Measurements from ENCODE around the gene TMEM165.

The TMEM165 gene

DNA sequence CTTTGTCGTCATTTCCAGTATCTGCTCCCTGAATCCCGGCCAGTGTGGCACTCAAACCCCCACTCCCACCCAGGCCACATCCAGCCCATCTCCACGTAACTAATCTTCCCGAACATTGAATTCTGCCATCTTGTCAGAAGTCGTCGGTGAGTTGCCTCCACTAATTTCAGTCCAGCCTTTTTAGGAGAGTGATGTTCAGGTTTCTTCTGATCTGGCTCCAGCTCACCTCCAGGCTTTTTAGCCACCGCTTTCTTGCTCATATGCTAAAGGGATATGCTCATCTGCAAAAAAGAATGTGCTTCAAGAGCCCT, 1.3 kb downstream of the TMEM165 start:
- peak overlapping the region; percentile 35; the same call in 1 of the 2 replicates for H3K27ac ChIP-seq (ENCODE audit: extremely low read depth, low read depth, low read length)
- ChIA-PET POLR2A (interaction anchor here (0.7 kb wide), 1 partner anchor 511 kb away, joined by 3 read pairs; no protein-coding TSS in a partner anchor), CTCF (no interaction called here)

DNA sequence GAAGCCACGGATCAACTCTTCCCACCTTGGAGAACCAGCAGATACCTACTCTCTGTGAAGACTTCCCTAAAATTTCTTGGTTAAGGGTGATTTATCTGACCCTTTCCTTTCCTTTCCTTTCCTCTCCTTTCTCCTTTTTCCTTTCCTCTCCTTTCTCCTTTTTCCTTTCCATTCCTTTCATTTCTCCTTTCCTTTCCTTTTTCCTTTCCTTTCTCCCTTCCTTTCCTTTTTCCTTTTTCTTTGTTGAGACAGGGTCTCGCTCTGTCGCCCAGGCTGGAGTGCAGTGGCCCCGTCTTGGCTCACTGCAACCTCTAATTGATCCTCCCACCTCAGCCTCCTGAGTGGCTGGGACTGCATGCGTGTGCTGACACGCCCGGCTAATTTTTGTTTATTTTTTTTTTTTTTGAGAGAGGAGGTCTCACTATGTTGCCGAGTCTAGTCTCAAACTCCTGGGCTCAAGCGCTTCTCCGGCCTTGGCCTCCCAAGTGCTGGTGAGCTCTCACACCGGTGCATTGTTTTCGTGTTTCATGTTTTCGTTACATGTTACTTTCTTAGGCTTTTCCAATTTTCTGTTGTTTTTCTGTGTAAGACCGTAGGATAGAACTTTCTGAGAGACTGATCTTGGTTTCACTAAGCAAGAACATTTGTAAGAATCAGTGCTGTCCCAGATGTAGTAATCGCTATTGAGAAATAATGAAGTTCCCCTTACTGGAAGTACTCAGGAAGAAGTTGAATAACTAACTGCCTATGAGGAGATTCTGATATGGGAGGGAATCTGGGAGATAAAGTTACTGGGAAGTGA, 2.0 kb downstream of the TMEM165 start:
- Histone ChIP-seq H3K4me1 (ENCODE audit: control insufficient read depth, insufficient read depth, low read length) (no peaks in the 10 kb centered on the region), H3K36me3 (ENCODE audit: control insufficient read depth in 2 of 2, insufficient read depth in 1 of 2, low read length in 2 of 2) (peaks cover 0 to 23% of the 10 kb centered on the region in 2 experiments; a peak in 1 of 3 replicates), H3K4me3 (ENCODE audit: low read depth, low read length) (peak overlapping the region; percentile 89), H3K27ac (ENCODE audit: extremely low read depth, low read depth, low read length) (peak overlapping the region; percentile 35), H3K9me3 (ENCODE audit: control insufficient read depth, insufficient read depth, low read depth, low read length) (no peaks in the 10 kb centered on the region)
- ChIA-PET POLR2A (interaction anchor here (0.6 to 0.9 kb wide), 4 partner anchors 20 to 510 kb away, joined by 3 to 7 read pairs (median 3); no protein-coding TSS in a partner anchor), CTCF (interaction anchor here (0.7 kb wide), 1 partner anchor 425 kb away, joined by 4 read pairs; no protein-coding TSS in a partner anchor)
- TF ChIP-seq ZNF214 (tag by site-specific recombination; IDR thresholded peaks at IDR 0.05; ENCODE audit: borderline replicate concordance) = no peak
- TF ChIP-seq, protein P1, sequence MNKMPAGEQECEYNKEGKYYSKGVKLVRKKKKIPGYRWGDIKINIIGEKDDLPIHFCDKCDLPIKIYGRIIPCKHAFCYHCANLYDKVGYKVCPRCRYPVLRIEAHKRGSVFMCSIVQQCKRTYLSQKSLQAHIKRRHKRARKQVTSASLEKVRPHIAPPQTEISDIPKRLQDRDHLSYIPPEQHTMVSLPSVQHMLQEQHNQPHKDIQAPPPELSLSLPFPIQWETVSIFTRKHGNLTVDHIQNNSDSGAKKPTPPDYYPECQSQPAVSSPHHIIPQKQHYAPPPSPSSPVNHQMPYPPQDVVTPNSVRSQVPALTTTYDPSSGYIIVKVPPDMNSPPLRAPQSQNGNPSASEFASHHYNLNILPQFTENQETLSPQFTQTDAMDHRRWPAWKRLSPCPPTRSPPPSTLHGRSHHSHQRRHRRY (tag by site-specific recombination; IDR thresholded peaks at IDR 0.05) = no peak
- TF ChIP-seq, protein P2, sequence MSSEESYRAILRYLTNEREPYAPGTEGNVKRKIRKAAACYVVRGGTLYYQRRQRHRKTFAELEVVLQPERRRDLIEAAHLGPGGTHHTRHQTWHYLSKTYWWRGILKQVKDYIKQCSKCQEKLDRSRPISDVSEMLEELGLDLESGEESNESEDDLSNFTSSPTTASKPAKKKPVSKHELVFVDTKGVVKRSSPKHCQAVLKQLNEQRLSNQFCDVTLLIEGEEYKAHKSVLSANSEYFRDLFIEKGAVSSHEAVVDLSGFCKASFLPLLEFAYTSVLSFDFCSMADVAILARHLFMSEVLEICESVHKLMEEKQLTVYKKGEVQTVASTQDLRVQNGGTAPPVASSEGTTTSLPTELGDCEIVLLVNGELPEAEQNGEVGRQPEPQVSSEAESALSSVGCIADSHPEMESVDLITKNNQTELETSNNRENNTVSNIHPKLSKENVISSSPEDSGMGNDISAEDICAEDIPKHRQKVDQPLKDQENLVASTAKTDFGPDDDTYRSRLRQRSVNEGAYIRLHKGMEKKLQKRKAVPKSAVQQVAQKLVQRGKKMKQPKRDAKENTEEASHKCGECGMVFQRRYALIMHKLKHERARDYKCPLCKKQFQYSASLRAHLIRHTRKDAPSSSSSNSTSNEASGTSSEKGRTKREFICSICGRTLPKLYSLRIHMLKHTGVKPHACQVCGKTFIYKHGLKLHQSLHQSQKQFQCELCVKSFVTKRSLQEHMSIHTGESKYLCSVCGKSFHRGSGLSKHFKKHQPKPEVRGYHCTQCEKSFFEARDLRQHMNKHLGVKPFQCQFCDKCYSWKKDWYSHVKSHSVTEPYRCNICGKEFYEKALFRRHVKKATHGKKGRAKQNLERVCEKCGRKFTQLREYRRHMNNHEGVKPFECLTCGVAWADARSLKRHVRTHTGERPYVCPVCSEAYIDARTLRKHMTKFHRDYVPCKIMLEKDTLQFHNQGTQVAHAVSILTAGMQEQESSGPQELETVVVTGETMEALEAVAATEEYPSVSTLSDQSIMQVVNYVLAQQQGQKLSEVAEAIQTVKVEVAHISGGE (tag by site-specific recombination; conservative IDR thresholded peaks at IDR 0.05; ENCODE audit: low read depth) = no peak
- 0 out of 2 replicates have a peak, but pooled peaks have one; percentile 33 for TF ChIP-seq ZNF843 (tag by site-specific recombination; IDR thresholded peaks at IDR 0.05)
- no peak for TF ChIP-seq ZNF221 (tag by site-specific recombination; IDR thresholded peaks at IDR 0.05; ENCODE audit: borderline replicate concordance)
- TF ChIP-seq ZNF707 (tag by site-specific recombination; IDR thresholded peaks at IDR 0.05) = no peak
- no peak; the same call in 1 of the 2 replicates for TF ChIP-seq KLF1 (tag by site-specific recombination; IDR thresholded peaks at IDR 0.05)
- no peak for TF ChIP-seq KLF16 (tag by site-specific recombination; IDR thresholded peaks at IDR 0.05)
- no peak for TF ChIP-seq SCRT2 (tag by site-specific recombination; IDR thresholded peaks at IDR 0.05)
- TF ChIP-seq ZFP37 (tag by site-specific recombination; IDR thresholded peaks at IDR 0.05) = no peak
- TF ChIP-seq ZNF626 (tag by site-specific recombination; IDR thresholded peaks at IDR 0.05) = no peak
- TF ChIP-seq TCF7L2 (IDR thresholded peaks at IDR 0.05; ENCODE audit: borderline replicate concordance, low read depth, low read length) = no peak
- no peak for TF ChIP-seq ZNF530 (tag by site-specific recombination; IDR thresholded peaks at IDR 0.05; ENCODE audit: low read depth)
- TF ChIP-seq ZNF169 (tag by site-specific recombination; IDR thresholded peaks at IDR 0.05) = no peak
- TF ChIP-seq ZNF623 (tag by site-specific recombination; IDR thresholded peaks at IDR 0.05) = no peak
- no peak for TF ChIP-seq ZNF791 (tag by site-specific recombination; IDR thresholded peaks at IDR 0.05)
- TF ChIP-seq HOXC10 (CRISPR knock-in tag; IDR thresholded peaks at IDR 0.05) = no peak
- TF ChIP-seq ZNF561 (tag by site-specific recombination; IDR thresholded peaks at IDR 0.05; ENCODE audit: borderline replicate concordance) = no peak
- no peak for TF ChIP-seq ZNF596 (tag by site-specific recombination; IDR thresholded peaks at IDR 0.05)
- TF ChIP-seq, protein P3, sequence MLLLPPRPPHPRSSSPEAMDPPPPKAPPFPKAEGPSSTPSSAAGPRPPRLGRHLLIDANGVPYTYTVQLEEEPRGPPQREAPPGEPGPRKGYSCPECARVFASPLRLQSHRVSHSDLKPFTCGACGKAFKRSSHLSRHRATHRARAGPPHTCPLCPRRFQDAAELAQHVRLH (tag by site-specific recombination; IDR thresholded peaks at IDR 0.05) = no peak
- no peak for TF ChIP-seq ZNF610 (tag by site-specific recombination; IDR thresholded peaks at IDR 0.05; ENCODE audit: borderline replicate concordance)
- no peak for TF ChIP-seq ZNF621 (tag by site-specific recombination; IDR thresholded peaks at IDR 0.05)
- TF ChIP-seq, protein P4, sequence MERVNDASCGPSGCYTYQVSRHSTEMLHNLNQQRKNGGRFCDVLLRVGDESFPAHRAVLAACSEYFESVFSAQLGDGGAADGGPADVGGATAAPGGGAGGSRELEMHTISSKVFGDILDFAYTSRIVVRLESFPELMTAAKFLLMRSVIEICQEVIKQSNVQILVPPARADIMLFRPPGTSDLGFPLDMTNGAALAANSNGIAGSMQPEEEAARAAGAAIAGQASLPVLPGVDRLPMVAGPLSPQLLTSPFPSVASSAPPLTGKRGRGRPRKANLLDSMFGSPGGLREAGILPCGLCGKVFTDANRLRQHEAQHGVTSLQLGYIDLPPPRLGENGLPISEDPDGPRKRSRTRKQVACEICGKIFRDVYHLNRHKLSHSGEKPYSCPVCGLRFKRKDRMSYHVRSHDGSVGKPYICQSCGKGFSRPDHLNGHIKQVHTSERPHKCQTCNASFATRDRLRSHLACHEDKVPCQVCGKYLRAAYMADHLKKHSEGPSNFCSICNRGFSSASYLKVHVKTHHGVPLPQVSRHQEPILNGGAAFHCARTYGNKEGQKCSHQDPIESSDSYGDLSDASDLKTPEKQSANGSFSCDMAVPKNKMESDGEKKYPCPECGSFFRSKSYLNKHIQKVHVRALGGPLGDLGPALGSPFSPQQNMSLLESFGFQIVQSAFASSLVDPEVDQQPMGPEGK (tag by site-specific recombination; IDR thresholded peaks at IDR 0.05) = peak; percentile 41; the same call in 1 of the 2 replicates
- TF ChIP-seq ZNF292 (tag by site-specific recombination; IDR thresholded peaks at IDR 0.05; ENCODE audit: borderline replicate concordance, low read depth) = no peak
- TF ChIP-seq SP7 (tag by site-specific recombination; IDR thresholded peaks at IDR 0.05) = peak; percentile 74; the same call in 1 of the 2 replicates
- TF ChIP-seq ZNF366 (tag by site-specific recombination; conservative IDR thresholded peaks at IDR 0.05) = peak; percentile 94
- no peak for TF ChIP-seq ZNF146 (tag by site-specific recombination; IDR thresholded peaks at IDR 0.05)
- no peak for TF ChIP-seq ZIC2 (tag by site-specific recombination; IDR thresholded peaks at IDR 0.05)

More for the DNA sequence above, 1.3 kb downstream of the TMEM165 start:
- TF ChIP-seq ZNF600 (tag by site-specific recombination; IDR thresholded peaks at IDR 0.05) = peak; percentile 24; the same call in 1 of the 2 replicates
- TF ChIP-seq BCL11B (tag by site-specific recombination; IDR thresholded peaks at IDR 0.05; ENCODE audit: low read depth) = no peak
- Histone ChIP-seq H3K9me3 (ENCODE audit: control insufficient read depth, insufficient read depth, low read depth, low read length) (no peaks in the 10 kb centered on the region), H3K4me1 (ENCODE audit: control insufficient read depth, insufficient read depth, low read length) (no peaks in the 10 kb centered on the region), H3K4me3 (ENCODE audit: low read depth, low read length) (peak overlapping the region; percentile 89), H3K36me3 (ENCODE audit: control insufficient read depth in 2 of 2, insufficient read depth in 1 of 2, low read length in 2 of 2) (peaks cover 0 to 23% of the 10 kb centered on the region in 2 experiments; a peak in 1 of 3 replicates)

Data from HEK293 (cell line).